HepG2 (cell line): ENCODE results near the gene PC. TPM values are rescaled to one million over a fixed set of nuclear protein-coding genes. Genes with fewer than 3 reads are reported as not detected.

Experiments used
- CREM ChIP-seq, 2 experiments: sonication (generic) in 1 of 2; formaldehyde crosslinking in 1 of 2; IDR thresholded peaks; 2 replicates each; pipeline versions ENCODE4 v1.4.0 to v1.6.1; 2016 to 2020; ENCODE audit warnings: antibody characterized with exemption in 1 of 2, mild to moderate bottlenecking in 1 of 2, missing genetic modification reagents in 1 of 2
- PHF20 ChIP-seq: sonication (generic); formaldehyde crosslinking; IDR thresholded peaks from 2 replicates; pipeline ENCODE4 v1.5.0; 2020; ENCODE audit warnings: mild to moderate bottlenecking, missing genetic modification reagents
- ZNF136 ChIP-seq: sonication (generic); formaldehyde crosslinking; IDR thresholded peaks from 2 replicates; pipeline ENCODE4 v1.8.1; 2022; ENCODE audit warnings: low read depth, mild to moderate bottlenecking, moderate library complexity, missing genetic modification reagents
- ZNF292 ChIP-seq: sonication (generic); formaldehyde crosslinking; IDR thresholded peaks from 2 replicates; pipeline ENCODE4 v1.8.1; 2022; ENCODE audit warnings: mild to moderate bottlenecking, low read depth, missing genetic modification reagents, borderline replicate concordance
- ZNF367 ChIP-seq: sonication (generic); formaldehyde crosslinking; IDR thresholded peaks from 2 replicates; pipeline ENCODE4 v1.4.0; 2020; ENCODE audit warnings: missing genetic modification reagents, borderline replicate concordance
- polyA plus RNA-seq, 8 experiments: library from polyadenylated mRNA; depleted of rRNA in 3 of 8; stranded (reverse) in 7 of 8; unstranded in 1 of 8; fragments of >200 nt; fragmentation: Illumina TruSeq in 4 of 8; extraction: Trizol in 4 of 8; gene quantifications; 2 replicates each; pipeline versions ENCODE4 v1.2.1 to v1.2.3, GENCODE V29; 2011 to 2016; ENCODE audit warnings: low read depth in 4 of 8, missing spikeins in 1 of 8, mixed read lengths in 1 of 8; ENCODE audit not compliant: insufficient read depth in 1 of 8
- total RNA-seq, 5 experiments: library from RNA; depleted of rRNA; stranded (reverse); fragments of >200 nt; fragmentation: Illumina TruSeq; extraction: Trizol; gene quantifications; 2 replicates each; pipeline ENCODE4 v1.2.3, GENCODE V29; 2016; ENCODE audit warnings: low read depth in 1 of 5
- TF ChIP-seq, protein P1 (sequence below): sonication (generic); formaldehyde crosslinking; IDR thresholded peaks from 2 replicates; pipeline ENCODE4 v1.4.0; 2020; ENCODE audit warnings: mild to moderate bottlenecking, missing genetic modification reagents
- TF ChIP-seq, protein P2 (sequence below): sonication (generic); formaldehyde crosslinking; IDR thresholded peaks from 2 replicates; pipeline ENCODE4 v1.4.0; 2020; ENCODE audit warnings: missing genetic modification reagents, mild to moderate bottlenecking, borderline replicate concordance
- TF ChIP-seq, protein P3 (sequence below): sonication (generic); formaldehyde crosslinking; IDR thresholded peaks from 2 replicates; pipeline ENCODE4 v1.5.1; 2020; ENCODE audit warnings: mild to moderate bottlenecking, missing genetic modification reagents, borderline replicate concordance
- TF ChIP-seq, protein P4 (sequence below): fragments of 450-650 bp; IDR thresholded peaks from 2 replicates; pipeline ENCODE4 v1.6.1; 2016
- TF ChIP-seq, protein P5 (sequence below): sonication (generic); formaldehyde crosslinking; IDR thresholded peaks from 2 replicates; pipeline ENCODE4 v1.4.0; 2020; ENCODE audit warnings: mild to moderate bottlenecking, missing genetic modification reagents

The PC gene
- total and polyA plus RNA-seq, 2 of the 13 experiments (the other 11 are each of a cell fraction or from before 2014, with no cell fraction given), result 29.0 to 39.0 TPM

DNA sequence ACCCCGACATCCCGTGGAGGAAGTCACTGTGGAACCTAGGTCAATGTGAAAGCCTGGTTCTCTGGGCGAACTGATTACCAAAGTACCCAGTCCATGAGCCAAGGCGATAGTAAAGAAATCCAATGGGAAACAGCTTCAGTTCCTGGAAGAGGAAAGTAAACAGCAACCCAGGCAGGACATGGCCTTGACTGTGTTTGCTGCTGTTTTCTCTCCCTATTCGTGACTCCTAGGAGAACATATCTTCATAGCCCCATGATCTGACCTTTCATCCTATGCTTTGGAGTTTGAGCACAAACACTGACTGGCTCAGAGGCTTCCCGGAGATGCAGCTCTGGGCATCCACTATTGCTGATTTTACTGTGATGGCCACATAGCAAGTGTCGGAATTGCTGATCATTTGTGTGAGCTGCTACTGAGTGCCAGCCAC, 56.2 kb downstream of the PC start (continued):
- TF ChIP-seq, protein P1, sequence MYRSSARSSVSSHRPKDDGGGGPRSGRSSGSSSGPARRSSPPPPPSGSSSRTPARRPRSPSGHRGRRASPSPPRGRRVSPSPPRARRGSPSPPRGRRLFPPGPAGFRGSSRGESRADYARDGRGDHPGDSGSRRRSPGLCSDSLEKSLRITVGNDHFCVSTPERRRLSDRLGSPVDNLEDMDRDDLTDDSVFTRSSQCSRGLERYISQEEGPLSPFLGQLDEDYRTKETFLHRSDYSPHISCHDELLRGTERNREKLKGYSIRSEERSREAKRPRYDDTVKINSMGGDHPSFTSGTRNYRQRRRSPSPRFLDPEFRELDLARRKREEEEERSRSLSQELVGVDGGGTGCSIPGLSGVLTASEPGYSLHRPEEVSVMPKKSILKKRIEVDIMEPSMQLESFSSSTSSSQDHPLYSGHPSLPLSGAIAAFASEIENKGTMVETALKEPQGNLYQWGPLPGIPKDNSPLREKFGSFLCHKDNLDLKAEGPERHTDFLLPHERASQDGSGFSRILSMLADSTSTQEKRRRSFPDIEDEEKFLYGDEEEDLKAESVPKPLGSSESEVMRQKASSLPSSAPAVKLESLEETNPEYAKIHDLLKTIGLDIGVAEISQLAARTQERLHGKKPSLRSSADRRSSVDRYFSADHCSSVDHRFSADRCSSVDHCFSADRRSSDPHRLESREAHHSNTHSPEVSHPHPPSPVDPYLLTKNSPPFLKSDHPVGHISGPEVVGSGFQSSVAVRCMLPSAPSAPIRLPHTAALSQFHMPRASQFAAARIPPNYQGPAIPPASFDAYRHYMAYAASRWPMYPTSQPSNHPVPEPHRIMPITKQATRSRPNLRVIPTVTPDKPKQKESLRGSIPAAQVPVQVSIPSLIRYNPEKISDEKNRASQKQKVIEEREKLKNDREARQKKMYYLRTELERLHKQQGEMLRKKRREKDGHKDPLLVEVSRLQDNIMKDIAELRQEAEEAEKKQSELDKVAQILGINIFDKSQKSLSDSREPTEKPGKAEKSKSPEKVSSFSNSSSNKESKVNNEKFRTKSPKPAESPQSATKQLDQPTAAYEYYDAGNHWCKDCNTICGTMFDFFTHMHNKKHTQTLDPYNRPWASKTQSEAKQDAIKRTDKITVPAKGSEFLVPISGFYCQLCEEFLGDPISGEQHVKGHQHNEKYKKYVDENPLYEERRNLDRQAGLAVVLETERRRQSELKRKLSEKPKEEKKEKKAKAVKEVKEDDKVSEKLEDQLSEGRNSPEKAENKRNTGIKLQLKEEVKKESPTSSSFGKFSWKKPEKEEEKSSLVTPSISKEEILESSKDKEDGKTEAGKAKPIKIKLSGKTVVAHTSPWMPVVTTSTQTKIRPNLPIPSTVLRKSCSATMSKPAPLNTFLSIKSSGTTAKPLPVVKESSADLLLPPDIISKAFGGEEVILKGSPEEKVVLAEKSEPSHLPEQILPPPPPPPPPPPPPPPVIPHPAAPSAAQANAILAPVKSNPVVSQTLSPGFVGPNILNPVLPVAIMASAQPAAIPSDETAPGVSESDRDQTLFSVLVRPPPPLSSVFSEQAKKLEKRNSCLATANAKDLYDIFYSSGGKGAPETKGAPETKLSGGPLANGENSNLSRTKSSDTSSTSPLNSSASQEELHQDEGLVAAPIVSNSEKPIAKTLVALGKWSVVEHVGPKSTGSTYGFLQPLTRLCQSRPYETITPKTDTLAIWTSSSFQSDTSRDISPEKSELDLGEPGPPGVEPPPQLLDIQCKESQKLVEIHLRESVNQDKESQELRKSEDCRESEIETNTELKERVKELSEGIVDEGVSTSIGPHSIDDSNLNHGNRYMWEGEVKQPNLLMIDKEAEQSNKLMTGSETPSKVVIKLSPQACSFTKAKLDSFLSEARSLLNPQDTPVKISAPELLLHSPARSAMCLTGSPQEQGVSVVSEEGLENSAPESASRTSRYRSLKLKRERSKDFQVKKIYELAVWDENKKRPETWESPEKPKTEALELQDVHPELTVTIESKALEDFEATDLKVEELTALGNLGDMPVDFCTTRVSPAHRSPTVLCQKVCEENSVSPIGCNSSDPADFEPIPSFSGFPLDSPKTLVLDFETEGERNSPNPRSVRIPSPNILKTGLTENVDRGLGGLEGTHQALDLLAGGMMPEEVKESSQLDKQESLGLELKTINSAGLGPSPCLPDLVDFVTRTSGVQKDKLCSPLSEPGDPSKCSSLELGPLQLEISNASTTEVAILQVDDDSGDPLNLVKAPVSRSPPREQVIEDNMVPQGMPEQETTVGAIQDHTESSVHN (CRISPR knock-in tag), result peak; percentile 63; the same call in 1 of the 2 replicates
- TF ChIP-seq, protein P2, sequence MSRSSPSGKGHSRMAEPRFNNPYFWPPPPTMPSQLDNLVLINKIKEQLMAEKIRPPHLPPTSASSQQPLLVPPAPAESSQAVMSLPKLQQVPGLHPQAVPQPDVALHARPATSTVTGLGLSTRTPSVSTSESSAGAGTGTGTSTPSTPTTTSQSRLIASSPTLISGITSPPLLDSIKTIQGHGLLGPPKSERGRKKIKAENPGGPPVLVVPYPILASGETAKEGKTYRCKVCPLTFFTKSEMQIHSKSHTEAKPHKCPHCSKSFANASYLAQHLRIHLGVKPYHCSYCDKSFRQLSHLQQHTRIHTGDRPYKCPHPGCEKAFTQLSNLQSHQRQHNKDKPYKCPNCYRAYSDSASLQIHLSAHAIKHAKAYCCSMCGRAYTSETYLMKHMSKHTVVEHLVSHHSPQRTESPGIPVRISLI (CRISPR knock-in tag), result peak; percentile 40; the same call in 1 of the 2 replicates
- TF ChIP-seq PHF20 (CRISPR knock-in tag) (no peak), ZNF367 (CRISPR knock-in tag) (no peak), CREM (IDR thresholded peaks at IDR 0.05) (peak; percentile 84), CREM (CRISPR knock-in tag; IDR thresholded peaks at IDR 0.05) (no peak), ZNF136 (CRISPR knock-in tag) (no peak), ZNF292 (CRISPR knock-in tag) (peak; percentile 93; the same call in 1 of the 2 replicates)
- TF ChIP-seq, protein P3, sequence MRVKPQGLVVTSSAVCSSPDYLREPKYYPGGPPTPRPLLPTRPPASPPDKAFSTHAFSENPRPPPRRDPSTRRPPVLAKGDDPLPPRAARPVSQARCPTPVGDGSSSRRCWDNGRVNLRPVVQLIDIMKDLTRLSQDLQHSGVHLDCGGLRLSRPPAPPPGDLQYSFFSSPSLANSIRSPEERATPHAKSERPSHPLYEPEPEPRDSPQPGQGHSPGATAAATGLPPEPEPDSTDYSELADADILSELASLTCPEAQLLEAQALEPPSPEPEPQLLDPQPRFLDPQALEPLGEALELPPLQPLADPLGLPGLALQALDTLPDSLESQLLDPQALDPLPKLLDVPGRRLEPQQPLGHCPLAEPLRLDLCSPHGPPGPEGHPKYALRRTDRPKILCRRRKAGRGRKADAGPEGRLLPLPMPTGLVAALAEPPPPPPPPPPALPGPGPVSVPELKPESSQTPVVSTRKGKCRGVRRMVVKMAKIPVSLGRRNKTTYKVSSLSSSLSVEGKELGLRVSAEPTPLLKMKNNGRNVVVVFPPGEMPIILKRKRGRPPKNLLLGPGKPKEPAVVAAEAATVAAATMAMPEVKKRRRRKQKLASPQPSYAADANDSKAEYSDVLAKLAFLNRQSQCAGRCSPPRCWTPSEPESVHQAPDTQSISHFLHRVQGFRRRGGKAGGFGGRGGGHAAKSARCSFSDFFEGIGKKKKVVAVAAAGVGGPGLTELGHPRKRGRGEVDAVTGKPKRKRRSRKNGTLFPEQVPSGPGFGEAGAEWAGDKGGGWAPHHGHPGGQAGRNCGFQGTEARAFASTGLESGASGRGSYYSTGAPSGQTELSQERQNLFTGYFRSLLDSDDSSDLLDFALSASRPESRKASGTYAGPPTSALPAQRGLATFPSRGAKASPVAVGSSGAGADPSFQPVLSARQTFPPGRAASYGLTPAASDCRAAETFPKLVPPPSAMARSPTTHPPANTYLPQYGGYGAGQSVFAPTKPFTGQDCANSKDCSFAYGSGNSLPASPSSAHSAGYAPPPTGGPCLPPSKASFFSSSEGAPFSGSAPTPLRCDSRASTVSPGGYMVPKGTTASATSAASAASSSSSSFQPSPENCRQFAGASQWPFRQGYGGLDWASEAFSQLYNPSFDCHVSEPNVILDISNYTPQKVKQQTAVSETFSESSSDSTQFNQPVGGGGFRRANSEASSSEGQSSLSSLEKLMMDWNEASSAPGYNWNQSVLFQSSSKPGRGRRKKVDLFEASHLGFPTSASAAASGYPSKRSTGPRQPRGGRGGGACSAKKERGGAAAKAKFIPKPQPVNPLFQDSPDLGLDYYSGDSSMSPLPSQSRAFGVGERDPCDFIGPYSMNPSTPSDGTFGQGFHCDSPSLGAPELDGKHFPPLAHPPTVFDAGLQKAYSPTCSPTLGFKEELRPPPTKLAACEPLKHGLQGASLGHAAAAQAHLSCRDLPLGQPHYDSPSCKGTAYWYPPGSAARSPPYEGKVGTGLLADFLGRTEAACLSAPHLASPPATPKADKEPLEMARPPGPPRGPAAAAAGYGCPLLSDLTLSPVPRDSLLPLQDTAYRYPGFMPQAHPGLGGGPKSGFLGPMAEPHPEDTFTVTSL, result peak; percentile 85; the same call in 1 of the 2 replicates
- TF ChIP-seq, protein P4, sequence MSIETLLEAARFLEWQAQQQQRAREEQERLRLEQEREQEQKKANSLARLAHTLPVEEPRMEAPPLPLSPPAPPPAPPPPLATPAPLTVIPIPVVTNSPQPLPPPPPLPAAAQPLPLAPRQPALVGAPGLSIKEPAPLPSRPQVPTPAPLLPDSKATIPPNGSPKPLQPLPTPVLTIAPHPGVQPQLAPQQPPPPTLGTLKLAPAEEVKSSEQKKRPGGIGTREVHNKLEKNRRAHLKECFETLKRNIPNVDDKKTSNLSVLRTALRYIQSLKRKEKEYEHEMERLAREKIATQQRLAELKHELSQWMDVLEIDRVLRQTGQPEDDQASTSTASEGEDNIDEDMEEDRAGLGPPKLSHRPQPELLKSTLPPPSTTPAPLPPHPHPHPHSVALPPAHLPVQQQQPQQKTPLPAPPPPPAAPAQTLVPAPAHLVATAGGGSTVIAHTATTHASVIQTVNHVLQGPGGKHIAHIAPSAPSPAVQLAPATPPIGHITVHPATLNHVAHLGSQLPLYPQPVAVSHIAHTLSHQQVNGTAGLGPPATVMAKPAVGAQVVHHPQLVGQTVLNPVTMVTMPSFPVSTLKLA, result peak; percentile 46
- TF ChIP-seq, protein P5, sequence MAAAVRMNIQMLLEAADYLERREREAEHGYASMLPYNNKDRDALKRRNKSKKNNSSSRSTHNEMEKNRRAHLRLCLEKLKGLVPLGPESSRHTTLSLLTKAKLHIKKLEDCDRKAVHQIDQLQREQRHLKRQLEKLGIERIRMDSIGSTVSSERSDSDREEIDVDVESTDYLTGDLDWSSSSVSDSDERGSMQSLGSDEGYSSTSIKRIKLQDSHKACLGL (CRISPR knock-in tag), result no peak
